Keratinocyte (primary cell): ENCODE measurements around the gene MEGF10. TPM values are rescaled to one million over a fixed set of nuclear protein-coding genes. Genes with fewer than 3 reads are reported as not detected.

ENCODE experiments used
- DNase-seq: peaks from one replicate; pipeline ENCODE4 v3.0.0-alpha.2; 2011; ENCODE audit warnings: low read depth, missing footprints, low spot score
- FAIRE-seq: peaks from 2 replicates; lab custom pipeline; 2011; peaks lifted over from hg19 to GRCh38; lab: Jason Lieb, UNC
- H2AFZ ChIP-seq: 2 replicates; pipeline ENCODE4 v1.6.0; 2012; ENCODE audit warnings: low read length, control low read depth, inconsistent platforms; ENCODE audit not compliant: control insufficient read depth
- H3K27ac ChIP-seq: 2 replicates; pipeline ENCODE4 v1.5.1; 2011; ENCODE audit warnings: low read length; ENCODE audit not compliant: control insufficient read depth, insufficient read depth
- H3K27me3 ChIP-seq: 3 replicates; pipeline ENCODE4 v1.6.0; 2011; ENCODE audit warnings: low read length; ENCODE audit not compliant: control insufficient read depth, insufficient read depth; ENCODE audit errors: extremely low read depth
- H3K36me3 ChIP-seq, 2 experiments: 2 replicates in 1 of 2; 3 replicates in 1 of 2; pipeline ENCODE4 v1.5.1; 2011; ENCODE audit warnings: low read length in 2 of 2, mild to moderate bottlenecking in 1 of 2; ENCODE audit not compliant: control insufficient read depth in 2 of 2, insufficient read depth in 2 of 2; ENCODE audit errors: extremely low read depth in 1 of 2
- H3K4me1 ChIP-seq: 3 replicates; pipeline ENCODE4 v1.5.1; 2011; ENCODE audit warnings: low read length; ENCODE audit not compliant: control insufficient read depth, insufficient read depth; ENCODE audit errors: extremely low read depth
- H3K4me2 ChIP-seq: 3 replicates; pipeline ENCODE4 v1.6.0; 2011; ENCODE audit warnings: low read depth, low read length; ENCODE audit not compliant: control insufficient read depth, insufficient read depth; ENCODE audit errors: extremely low read depth
- H3K4me3 ChIP-seq, 3 experiments: fragments of 200-600 bp in 1 of 3; sonication (generic) in 1 of 3; 2 replicates in 2 of 3; 3 replicates in 1 of 3; pipeline ENCODE4 v1.5.1; 2011 to 2016; ENCODE audit warnings: low read length in 3 of 3, mild to moderate bottlenecking in 3 of 3, control low read depth in 2 of 3, inconsistent platforms in 1 of 3, low read depth in 1 of 3, mixed read lengths in 1 of 3, mixed run types in 1 of 3, moderate library complexity in 1 of 3; ENCODE audit not compliant: control insufficient read depth in 2 of 3, insufficient read depth in 2 of 3; ENCODE audit errors: extremely low read depth in 1 of 3
- H3K79me2 ChIP-seq: 2 replicates; pipeline ENCODE4 v1.6.0; 2012; ENCODE audit warnings: low read length; ENCODE audit not compliant: control insufficient read depth, insufficient read depth
- H3K9ac ChIP-seq: 3 replicates; pipeline ENCODE4 v1.6.0; 2011; ENCODE audit warnings: low read length; ENCODE audit not compliant: control insufficient read depth, insufficient read depth; ENCODE audit errors: extremely low read depth
- H3K9me1 ChIP-seq: 3 replicates; pipeline ENCODE4 v1.6.0; 2011; ENCODE audit warnings: low read length; ENCODE audit not compliant: control insufficient read depth, insufficient read depth; ENCODE audit errors: extremely low read depth
- H3K9me3 ChIP-seq: 2 replicates; pipeline ENCODE4 v1.5.1; 2012; ENCODE audit warnings: low read depth, low read length; ENCODE audit not compliant: control insufficient read depth
- H4K20me1 ChIP-seq: 3 replicates; pipeline ENCODE4 v1.6.0; 2011; ENCODE audit warnings: low read length; ENCODE audit not compliant: control insufficient read depth, insufficient read depth; ENCODE audit errors: extremely low read depth
- CTCF ChIP-seq, 3 experiments: IDR thresholded peaks in 1 of 3; conservative IDR thresholded peaks in 1 of 3; optimal IDR thresholded peaks in 1 of 3; 2 replicates in 2 of 3; 3 replicates in 1 of 3; pipeline versions ENCODE3 to v1.5.1; 2011; ENCODE audit warnings: low read length in 3 of 3, mild to moderate bottlenecking in 3 of 3, moderate library complexity in 2 of 3, control low read depth in 1 of 3, inconsistent platforms in 1 of 3; ENCODE audit not compliant: insufficient read depth in 2 of 3; ENCODE audit errors: extremely low read depth in 1 of 3
- EZH2 ChIP-seq: IDR thresholded peaks from one replicate; pipeline ENCODE4 v1.6.1; 2012; ENCODE audit warnings: inconsistent platforms, mild to moderate bottlenecking, low read length, moderate library complexity
- dilution Hi-C: fragments of 300-500 bp; cut with MboI; formaldehyde crosslinking; loops from one replicate; pipeline ENCODE4 v1.7.0; 2020; ENCODE audit warnings: low sequenced_read_pairs; ENCODE audit not compliant: extremely low pct_ligation_motif_present
- polyA plus RNA-seq, 5 experiments: library from polyadenylated mRNA; depleted of rRNA in 3 of 5; stranded (reverse) in 3 of 5; stranded (forward) in 1 of 5; unstranded in 1 of 5; fragments of >200 nt; gene quantifications; 1 replicate in 1 of 5; 2 replicates in 3 of 5; 3 replicates in 1 of 5; pipeline versions ENCODE4 v1.2.1 to v1.2.3, GENCODE V29; 2011 to 2012; ENCODE audit warnings: missing spikeins in 2 of 5, low read depth in 1 of 5, low replicate concordance in 1 of 5

MEGF10 gene
- polyA plus RNA-seq, 1 donor (not counting 4 experiments of a cell fraction or from before 2014, with no cell fraction given), result not detected

GRCh38 chr5:127297348-127298035 lies 6.9 kb downstream of the MEGF10 start:
- dilution Hi-C loops, result no loop called here
- Histone ChIP-seq H3K27me3 (peaks cover 16% of the 10 kb centered on the region), H3K4me1 (peaks cover 4% of the 10 kb centered on the region), H3K9me1 (no peaks in the 10 kb centered on the region), H3K36me3 (no peaks in the 10 kb centered on the region), H3K27ac (no peak overlapping the region), H4K20me1 (no peaks in the 10 kb centered on the region), H3K4me2 (no peak overlapping the region), H3K9ac (no peak overlapping the region), H3K4me3 (no peak overlapping the region), H2AFZ (no peak overlapping the region), H3K79me2 (no peaks in the 10 kb centered on the region), H3K9me3 (no peaks in the 10 kb centered on the region)
- TF ChIP-seq CTCF (optimal IDR thresholded peaks at IDR 0.05 in 1 of 3, IDR thresholded peaks at IDR 0.05 in 1 of 3, conservative IDR thresholded peaks at IDR 0.05 in 1 of 3; ENCODE audit: extremely low read depth in 1 of 3, insufficient read depth in 2 of 3, low read length in 3 of 3), result no peak
- no peak for TF ChIP-seq EZH2
- DNase-seq (no peak), FAIRE-seq (no peak)

- no peak for DNase-seq
- H3K9me1 ChIP-seq, result no peaks in the 10 kb centered on the region
- H3K27ac ChIP-seq, result no peak overlapping the region
- H3K4me1 ChIP-seq, result peaks cover 4% of the 10 kb centered on the region
- H3K79me2 ChIP-seq, result no peaks in the 10 kb centered on the region
- no peak for FAIRE-seq
- dilution Hi-C loops, result no loop called here
- TF ChIP-seq EZH2 (no peak), CTCF (optimal IDR thresholded peaks at IDR 0.05 in 1 of 3, IDR thresholded peaks at IDR 0.05 in 1 of 3, conservative IDR thresholded peaks at IDR 0.05 in 1 of 3; ENCODE audit: extremely low read depth in 1 of 3, insufficient read depth in 2 of 3, low read length in 3 of 3) (no peak)
- peaks cover 16% of the 10 kb centered on the region for H3K27me3 ChIP-seq
- H3K4me2 ChIP-seq, result no peak overlapping the region
- no peaks in the 10 kb centered on the region for H4K20me1 ChIP-seq
- no peak overlapping the region for H2AFZ ChIP-seq
- H3K9ac ChIP-seq, result no peak overlapping the region
- H3K9me3 ChIP-seq, result no peaks in the 10 kb centered on the region
- no peak overlapping the region for H3K4me3 ChIP-seq
- H3K36me3 ChIP-seq, result no peaks in the 10 kb centered on the region
Observed at GRCh38 chr5:127298036-127298429, 7.4 kb downstream of the MEGF10 start.
